Smooth muscle cell of the brain vasculature (primary cell): ENCODE results near the gene DNAAF8.
A peak's percentile ranks its signal among the peaks of the same experiment; 100 is the strongest.
"Not testable (repeated sequence)": the region's sequence is repeated elsewhere in the genome, so short reads cannot be mapped to it uniquely, and the experiment has no call there.

ENCODE experiments used
- DNase-seq: peaks from one replicate; pipeline ENCODE4 v3.0.0-alpha.2; 2012; ENCODE audit warnings: low read depth, low spot score

DNAAF8 gene

GRCh38 chr16:4723071-4723767, 11.1 kb upstream of the DNAAF8 start:
- DNase-seq, result no peak

GRCh38 chr16:4724661-4725270, 9.6 kb upstream of the DNAAF8 start:
- DNase-seq, result no peak

- no peak for DNase-seq
Observed at GRCh38 chr16:4726616-4727015, 7.7 kb upstream of the DNAAF8 start.

GRCh38 chr16:4728676-4729075, 5.7 kb upstream of the DNAAF8 start:
- no peak for DNase-seq

- DNase-seq, result no peak
Observed at GRCh38 chr16:4729876-4730275, 4.5 kb upstream of the DNAAF8 start.

GRCh38 chr16:4733211-4733742, 1.1 kb upstream of the DNAAF8 start:
- no peak for DNase-seq

- DNase-seq, result no peak
Observed at GRCh38 chr16:4733747-4734062, 632 bp upstream of the DNAAF8 start.

GRCh38 chr16:4734730-4735535, 596 bp downstream of the DNAAF8 start:
- peak; percentile 41 for DNase-seq

GRCh38 chr16:4736546-4736945, 2.2 kb downstream of the DNAAF8 start:
- no peak for DNase-seq

- no peak for DNase-seq
Observed at GRCh38 chr16:4737545-4737944, 3.2 kb downstream of the DNAAF8 start.

- not testable (repeated sequence) for DNase-seq
Observed at GRCh38 chr16:4738370-4738769, 4.0 kb downstream of the DNAAF8 start.

- no peak for DNase-seq
Observed at GRCh38 chr16:4743226-4743878, 9.0 kb downstream of the DNAAF8 start.

GRCh38 chr16:4744555-4745273, 10.4 kb downstream of the DNAAF8 start:
- no peak for DNase-seq

GRCh38 chr16:4745274-4745569, 10.9 kb downstream of the DNAAF8 start:
- no peak for DNase-seq

GRCh38 chr16:4746215-4746614, 11.9 kb downstream of the DNAAF8 start:
- DNase-seq, result no peak

- DNase-seq, result no peak
Observed at GRCh38 chr16:4746991-4747574, 12.7 kb downstream of the DNAAF8 start.

- DNase-seq, result no peak
Observed at GRCh38 chr16:4747906-4748681, 13.8 kb downstream of the DNAAF8 start.

GRCh38 chr16:4748682-4749411, 14.5 kb downstream of the DNAAF8 start:
- no peak for DNase-seq

GRCh38 chr16:4749700-4750257, 15.4 kb downstream of the DNAAF8 start:
- no peak for DNase-seq
